H9 (cell line): ENCODE results near the gene FAM149A. TPM values are rescaled to one million over a fixed set of nuclear protein-coding genes. Genes with fewer than 3 reads are reported as not detected.

ENCODE experiments used
- DNase-seq: peaks from one replicate; pipeline ENCODE4 v3.0.0-alpha.2; 2017
- H2AFZ ChIP-seq: one replicate; pipeline ENCODE4 v1.6.1; 2013; ENCODE audit warnings: mild to moderate bottlenecking, low read length, control low read depth, moderate library complexity
- H2AK5ac ChIP-seq: 2 replicates; pipeline ENCODE4 v1.6.1; 2013; ENCODE audit warnings: low read length, control low read depth, mixed read lengths; ENCODE audit not compliant: insufficient read length
- H2BK120ac ChIP-seq: one replicate; pipeline ENCODE4 v1.6.1; 2013; ENCODE audit warnings: low read depth, mild to moderate bottlenecking, low read length, control low read depth, inconsistent platforms; ENCODE audit not compliant: poor library complexity, severe bottlenecking
- H2BK12ac ChIP-seq: 2 replicates; pipeline ENCODE4 v1.6.1; 2013; ENCODE audit warnings: low read length, control low read depth, mixed read lengths, low read depth; ENCODE audit not compliant: insufficient read length
- H2BK15ac ChIP-seq: 2 replicates; pipeline ENCODE4 v1.6.1; 2013; ENCODE audit warnings: low read depth, low read length, control low read depth
- H2BK20ac ChIP-seq: one replicate; pipeline ENCODE4 v1.6.1; 2013; ENCODE audit warnings: low read depth, mild to moderate bottlenecking, low read length, control low read depth, inconsistent platforms; ENCODE audit not compliant: poor library complexity, severe bottlenecking
- H2BK5ac ChIP-seq: 2 replicates; pipeline ENCODE4 v1.6.1; 2013; ENCODE audit warnings: low read length, control low read depth, mixed read lengths; ENCODE audit not compliant: insufficient read length
- H3K14ac ChIP-seq: 2 replicates; pipeline ENCODE4 v1.6.1; 2013; ENCODE audit warnings: low read length, control low read depth; ENCODE audit not compliant: insufficient read depth
- H3K18ac ChIP-seq: 2 replicates; pipeline ENCODE4 v1.6.1; 2013; ENCODE audit warnings: low read depth, mild to moderate bottlenecking, mixed read lengths, low read length, control low read depth; ENCODE audit not compliant: insufficient read length
- H3K23ac ChIP-seq: 2 replicates; pipeline ENCODE4 v1.6.1; 2013; ENCODE audit warnings: low read length, control low read depth, mixed read lengths, low read depth; ENCODE audit not compliant: insufficient read length
- H3K23me2 ChIP-seq: 2 replicates; pipeline ENCODE4 v1.6.1; 2013; ENCODE audit warnings: low read depth, mild to moderate bottlenecking, mixed read lengths, low read length, control low read depth; ENCODE audit not compliant: insufficient read length, poor library complexity, severe bottlenecking
- H3K27ac ChIP-seq: 2 replicates; pipeline ENCODE4 v1.5.1; 2013; ENCODE audit warnings: low read length, control low read depth, mixed read lengths, low read depth; ENCODE audit not compliant: insufficient read length
- H3K27me3 ChIP-seq: 2 replicates; pipeline ENCODE4 v1.6.1; 2013; ENCODE audit warnings: low read length, control low read depth, inconsistent platforms; ENCODE audit not compliant: insufficient read depth
- H3K4ac ChIP-seq: 2 replicates; pipeline ENCODE4 v1.6.1; 2013; ENCODE audit warnings: low read depth, mild to moderate bottlenecking, control low read depth, inconsistent platforms, low read length, moderate library complexity
- H3K4me1 ChIP-seq: 2 replicates; pipeline ENCODE4 v1.6.1; 2013; ENCODE audit warnings: low read length, control low read depth, inconsistent platforms; ENCODE audit not compliant: insufficient read depth
- H3K4me2 ChIP-seq: 2 replicates; pipeline ENCODE4 v1.6.1; 2013; ENCODE audit warnings: low read length, control low read depth, mixed read lengths; ENCODE audit not compliant: insufficient read length, insufficient read depth
- H3K56ac ChIP-seq: 2 replicates; pipeline ENCODE4 v1.6.1; 2013; ENCODE audit warnings: low read depth, mild to moderate bottlenecking, mixed read lengths, low read length, control low read depth; ENCODE audit not compliant: insufficient read length
- H3K79me1 ChIP-seq: 2 replicates; pipeline ENCODE4 v1.6.1; 2013; ENCODE audit warnings: low read depth, mild to moderate bottlenecking, moderate library complexity, low read length, control low read depth, inconsistent platforms; ENCODE audit not compliant: insufficient read depth, poor library complexity, severe bottlenecking
- H3K79me2 ChIP-seq: 2 replicates; pipeline ENCODE4 v1.6.1; 2013; ENCODE audit warnings: low read length, control low read depth, inconsistent platforms; ENCODE audit not compliant: insufficient read depth
- H3K9ac ChIP-seq: 2 replicates; pipeline ENCODE4 v1.6.1; 2013; ENCODE audit warnings: low read length, control low read depth, mixed read lengths; ENCODE audit not compliant: insufficient read length; ENCODE audit errors: extremely low read depth
- H3K9me3 ChIP-seq: one replicate; pipeline ENCODE4 v1.6.1; 2013; ENCODE audit warnings: low read depth, low read length, inconsistent platforms; ENCODE audit not compliant: control insufficient read depth
- H3T11ph ChIP-seq: one replicate; pipeline ENCODE4 v1.6.1; 2013; ENCODE audit warnings: mild to moderate bottlenecking, low read length, control low read depth, inconsistent platforms
- H4K20me1 ChIP-seq: one replicate; pipeline ENCODE4 v1.6.1; 2013; ENCODE audit not compliant: control insufficient read depth, insufficient read length, insufficient read depth
- H4K5ac ChIP-seq: 2 replicates; pipeline ENCODE4 v1.6.1; 2013; ENCODE audit warnings: low read depth, mild to moderate bottlenecking, mixed read lengths, low read length, control low read depth; ENCODE audit not compliant: insufficient read length
- H4K8ac ChIP-seq: replicated peaks from 2 replicates; pipeline ENCODE4 v1.6.1; 2013; ENCODE audit warnings: low read length, control low read depth, mixed read lengths, low read depth; ENCODE audit not compliant: insufficient read length
- H4K91ac ChIP-seq: 2 replicates; pipeline ENCODE4 v1.6.1; 2013; ENCODE audit warnings: low read depth, mild to moderate bottlenecking, moderate library complexity, mixed read lengths, low read length, control low read depth; ENCODE audit not compliant: insufficient read length
- H3K27ac Mint-ChIP-seq, 3 experiments: 2 replicates in 2 of 3; 3 replicates in 1 of 3; pipeline ENCODE4 v1.8.0; 2020 to 2021; ENCODE audit warnings: mixed read lengths in 3 of 3, mild to moderate bottlenecking in 1 of 3, moderate library complexity in 1 of 3
- H3K27me3 Mint-ChIP-seq: 2 replicates; pipeline ENCODE4 v1.8.0; 2021; ENCODE audit warnings: low read depth, mild to moderate bottlenecking, moderate library complexity, mixed read lengths
- H3K36me3 Mint-ChIP-seq, 3 experiments: 2 replicates in 2 of 3; 3 replicates in 1 of 3; pipeline ENCODE4 v1.8.0; 2020 to 2021; ENCODE audit warnings: low read depth in 3 of 3, mixed read lengths in 3 of 3; ENCODE audit not compliant: insufficient read depth in 1 of 3
- H3K4me1 Mint-ChIP-seq, 2 experiments: 2 replicates each; pipeline ENCODE4 v1.8.0; 2020; ENCODE audit warnings: mixed read lengths in 2 of 2
- H3K4me3 Mint-ChIP-seq, 2 experiments: 2 replicates in 1 of 2; 3 replicates in 1 of 2; pipeline ENCODE4 v1.8.0; 2020 to 2021; ENCODE audit warnings: mild to moderate bottlenecking in 2 of 2, mixed read lengths in 2 of 2, moderate library complexity in 1 of 2
- H3K9me3 Mint-ChIP-seq, 2 experiments: 2 replicates in 1 of 2; 3 replicates in 1 of 2; pipeline ENCODE4 v1.8.0; 2020; ENCODE audit warnings: mild to moderate bottlenecking in 2 of 2, mixed read lengths in 2 of 2, moderate library complexity in 1 of 2
- CTCF ChIP-seq: fragments of 200-600 bp; sonication (generic); conservative IDR thresholded peaks from 3 replicates; pipeline ENCODE4 v1.8.0; 2021; ENCODE audit warnings: antibody characterized with exemption, mild to moderate bottlenecking
- WGBS: extraction: QIAGEN DNeasy Blood & Tissue Kit; methylation state at CpG from one replicate; pipeline ENCODE4 v1.1.7; 2013; ENCODE audit warnings: missing lambda C conversion rate, low lambda C conversion rate, mixed read lengths; ENCODE audit not compliant: insufficient read length; ENCODE audit errors: extremely low coverage; 5-methylcytosine and 5-hydroxymethylcytosine counted together
- total RNA-seq: library from RNA; stranded (reverse); gene quantifications from 2 replicates; pipeline ENCODE4 v1.2.1, GENCODE V29; 2021

FAM149A gene
- total RNA-seq, 1 experiment from 2014 or later = 5.9 TPM

- H3K9me3 ChIP-seq = no peaks in the 10 kb centered on the region
- no peak overlapping the region for H2AFZ ChIP-seq
- no peak overlapping the region for H4K91ac ChIP-seq
- H3K56ac ChIP-seq = no peak overlapping the region
- H3K23me2 ChIP-seq = no peaks in the 10 kb centered on the region
- no peak overlapping the region for H3K27ac Mint-ChIP-seq
- no peak overlapping the region for H3K14ac ChIP-seq
- H3K4me3 Mint-ChIP-seq = no peak overlapping the region
- no peak overlapping the region for H3K4ac ChIP-seq
- no peaks in the 10 kb centered on the region for H3K79me2 ChIP-seq
- no peak overlapping the region for H3K18ac ChIP-seq
- H4K8ac ChIP-seq = no peak overlapping the region
- peaks cover 0 to 13% (median 0%) of the 10 kb centered on the region in 3 experiments; a peak in 3 of 7 replicates for H3K36me3 Mint-ChIP-seq
- no peaks in the 10 kb centered on the region for H3K27me3 ChIP-seq
- H2BK5ac ChIP-seq = no peak overlapping the region
- H2AK5ac ChIP-seq = no peak overlapping the region
- H3K27me3 Mint-ChIP-seq = no peaks in the 10 kb centered on the region
- no peak overlapping the region for H2BK120ac ChIP-seq
- H3K23ac ChIP-seq = no peak overlapping the region
- no peak overlapping the region for H3T11ph ChIP-seq
- no peak overlapping the region for H3K27ac ChIP-seq
- H4K5ac ChIP-seq = no peak overlapping the region
- H4K20me1 ChIP-seq = no peaks in the 10 kb centered on the region
- no peaks in the 10 kb centered on the region for H3K79me1 ChIP-seq
- 0 out of 5 replicates have a peak, but pooled peaks cover 0 to 8% of the 10 kb centered on the region in 2 experiments for H3K9me3 Mint-ChIP-seq
- no peak overlapping the region for H2BK12ac ChIP-seq
- peaks cover 8 to 12% of the 10 kb centered on the region in 2 experiments for H3K4me1 Mint-ChIP-seq
- no peak overlapping the region for H3K4me2 ChIP-seq
- DNase-seq = no peak
- WGBS = no CpG with 5 or more reads among the region's 8 CpGs
- H2BK20ac ChIP-seq = no peak overlapping the region
- TF ChIP-seq CTCF = no peak
- no peak overlapping the region for H2BK15ac ChIP-seq
- H3K9ac ChIP-seq = no peak overlapping the region
- H3K4me1 ChIP-seq = no peaks in the 10 kb centered on the region
Observed at GRCh38 chr4:186172546-186172945, 68.0 kb downstream of the FAM149A start.
